Testis (tissue), 2 donors: ENCODE measurements around the gene NPC2.

Experiments used
- POLR2A ChIP-seq: fragments of 450-650 bp; IDR thresholded peaks from one replicate; pipeline ENCODE4 v1.6.1; 2017; ENCODE audit warnings: antibody characterized with exemption, mild to moderate bottlenecking, moderate library complexity
- TF ChIP-seq, protein P1 (sequence below), 3 experiments: fragments of 450-650 bp in 2 of 3; fragments of 200-600 bp in 1 of 3; sonication (generic) in 1 of 3; IDR thresholded peaks; one replicate each; pipeline ENCODE4 v1.5.1; 2016 to 2019; ENCODE audit warnings: antibody characterized with exemption in 3 of 3, mild to moderate bottlenecking in 2 of 3, moderate library complexity in 1 of 3

DNA sequence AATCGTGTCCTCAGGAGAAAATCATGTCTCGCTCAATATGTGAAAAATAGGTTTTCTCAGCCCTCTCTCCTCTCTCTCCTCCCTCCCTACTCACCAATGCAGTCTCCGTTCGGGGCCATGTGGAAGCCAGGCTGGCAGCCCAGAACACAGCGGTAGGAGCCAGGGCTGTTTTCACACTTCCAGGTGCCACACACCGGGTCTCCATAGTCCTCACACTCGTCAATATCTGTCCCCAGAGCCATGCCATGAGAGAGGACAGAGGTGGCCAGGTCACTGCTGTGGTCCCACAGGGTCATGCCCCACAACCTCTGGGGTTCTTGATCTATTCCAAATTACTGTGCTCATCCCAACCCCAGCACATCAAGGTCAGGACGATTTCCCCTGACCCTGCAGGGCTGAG lies 14.0 kb upstream of the NPC2 start:
- TF ChIP-seq, protein P1, sequence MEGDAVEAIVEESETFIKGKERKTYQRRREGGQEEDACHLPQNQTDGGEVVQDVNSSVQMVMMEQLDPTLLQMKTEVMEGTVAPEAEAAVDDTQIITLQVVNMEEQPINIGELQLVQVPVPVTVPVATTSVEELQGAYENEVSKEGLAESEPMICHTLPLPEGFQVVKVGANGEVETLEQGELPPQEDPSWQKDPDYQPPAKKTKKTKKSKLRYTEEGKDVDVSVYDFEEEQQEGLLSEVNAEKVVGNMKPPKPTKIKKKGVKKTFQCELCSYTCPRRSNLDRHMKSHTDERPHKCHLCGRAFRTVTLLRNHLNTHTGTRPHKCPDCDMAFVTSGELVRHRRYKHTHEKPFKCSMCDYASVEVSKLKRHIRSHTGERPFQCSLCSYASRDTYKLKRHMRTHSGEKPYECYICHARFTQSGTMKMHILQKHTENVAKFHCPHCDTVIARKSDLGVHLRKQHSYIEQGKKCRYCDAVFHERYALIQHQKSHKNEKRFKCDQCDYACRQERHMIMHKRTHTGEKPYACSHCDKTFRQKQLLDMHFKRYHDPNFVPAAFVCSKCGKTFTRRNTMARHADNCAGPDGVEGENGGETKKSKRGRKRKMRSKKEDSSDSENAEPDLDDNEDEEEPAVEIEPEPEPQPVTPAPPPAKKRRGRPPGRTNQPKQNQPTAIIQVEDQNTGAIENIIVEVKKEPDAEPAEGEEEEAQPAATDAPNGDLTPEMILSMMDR (IDR thresholded peaks at IDR 0.05), result no peak
- TF ChIP-seq POLR2A, result no peak
